ENCODE measurements around the gene NCAM1.

NCAM1 gene

GRCh38 chr11:113193946-113194345 is 232.7 kb downstream of the NCAM1 start:
- WGBS, result 93% methylated on average over 1 of the region's 5 CpGs

GRCh38 chr11:113195728-113196127 is 234.5 kb downstream of the NCAM1 start:
- Histone ChIP-seq H3K79me1 (replicated peaks; ENCODE audit: low read length, poor library complexity, severe bottlenecking) (no peaks in the 10 kb centered on the region), H3K9me3 (ENCODE audit: control insufficient read depth, low read length) (no peaks in the 10 kb centered on the region), H3K18ac (ENCODE audit: low read depth in 1 of 2, low read length in 2 of 2) (no peak overlapping the region), H3K27ac (ENCODE audit: low read length, poor library complexity, severe bottlenecking) (no peak overlapping the region), H2BK120ac (ENCODE audit: low read depth, low read length) (no peak overlapping the region), H3K9ac (ENCODE audit: low read length) (no peak overlapping the region), H3K23ac (ENCODE audit: low read length in 2 of 2) (no peak overlapping the region), H2BK15ac (ENCODE audit: low read depth, poor library complexity, severe bottlenecking) (no peak overlapping the region), H2BK5ac (ENCODE audit: low read depth, low read length, poor library complexity, severe bottlenecking) (no peak overlapping the region), H3K4me1 (ENCODE audit: control insufficient read depth, insufficient read depth, low read depth, low read length) (no peaks in the 10 kb centered on the region), H2BK12ac (ENCODE audit: low read length in 2 of 2) (no peak overlapping the region), H2AFZ (ENCODE audit: low read depth, low read length) (no peak overlapping the region), H3K14ac (ENCODE audit: low read length in 2 of 2) (no peak overlapping the region), H3K4me2 (ENCODE audit: low read length, poor library complexity, severe bottlenecking) (no peak overlapping the region), H3K27me3 (ENCODE audit: control insufficient read depth in 1 of 2, insufficient read depth in 1 of 2, low read length in 2 of 2) (peaks cover 0 to 41% of the 10 kb centered on the region in 2 experiments), H2AK5ac (ENCODE audit: low read length, severe bottlenecking) (no peak overlapping the region), H3K36me3 (ENCODE audit: control insufficient read depth in 1 of 2, insufficient read depth in 2 of 2, low read depth in 1 of 2, low read length in 2 of 2) (no peaks in the 10 kb centered on the region), H4K91ac (ENCODE audit: low read length) (no peak overlapping the region), H3K4ac (ENCODE audit: low read depth in 1 of 2, low read length in 2 of 2) (no peak overlapping the region), H3K4me3 (ENCODE audit: insufficient read depth in 1 of 2, low read depth in 1 of 2, low read length in 2 of 2) (no peak overlapping the region), H4K8ac (ENCODE audit: low read length) (no peak overlapping the region)
- WGBS, result no CpG with 5 or more reads among the region's 3 CpGs
- no peak for DNase-seq

More at GRCh38 chr11:113193946-113194345, 232.7 kb downstream of the NCAM1 start:
- Histone ChIP-seq H3K27me3 (ENCODE audit: control insufficient read depth in 1 of 2, insufficient read depth in 1 of 2, low read length in 2 of 2) (peaks cover 0 to 29% of the 10 kb centered on the region in 2 experiments), H3K18ac (ENCODE audit: low read depth in 1 of 2, low read length in 2 of 2) (no peak overlapping the region), H4K8ac (ENCODE audit: low read length) (no peak overlapping the region), H2BK120ac (ENCODE audit: low read depth, low read length) (no peak overlapping the region), H4K91ac (ENCODE audit: low read length) (no peak overlapping the region), H2AFZ (ENCODE audit: low read depth, low read length) (no peak overlapping the region), H3K79me1 (replicated peaks; ENCODE audit: low read length, poor library complexity, severe bottlenecking) (no peaks in the 10 kb centered on the region), H3K9ac (ENCODE audit: low read length) (no peak overlapping the region), H3K4me2 (ENCODE audit: low read length, poor library complexity, severe bottlenecking) (no peak overlapping the region), H3K14ac (ENCODE audit: low read length in 2 of 2) (no peak overlapping the region), H2AK5ac (ENCODE audit: low read length, severe bottlenecking) (no peak overlapping the region), H2BK5ac (ENCODE audit: low read depth, low read length, poor library complexity, severe bottlenecking) (no peak overlapping the region), H3K9me3 (ENCODE audit: control insufficient read depth, low read length) (no peaks in the 10 kb centered on the region), H3K4ac (ENCODE audit: low read depth in 1 of 2, low read length in 2 of 2) (no peak overlapping the region), H3K4me1 (ENCODE audit: control insufficient read depth, insufficient read depth, low read depth, low read length) (no peaks in the 10 kb centered on the region), H3K4me3 (ENCODE audit: insufficient read depth in 1 of 2, low read depth in 1 of 2, low read length in 2 of 2) (no peak overlapping the region), H3K23ac (ENCODE audit: low read length in 2 of 2) (no peak overlapping the region), H3K27ac (ENCODE audit: low read length, poor library complexity, severe bottlenecking) (no peak overlapping the region), H2BK15ac (ENCODE audit: low read depth, poor library complexity, severe bottlenecking) (no peak overlapping the region), H2BK12ac (ENCODE audit: low read length in 2 of 2) (no peak overlapping the region), H3K36me3 (ENCODE audit: control insufficient read depth in 1 of 2, insufficient read depth in 2 of 2, low read depth in 1 of 2, low read length in 2 of 2) (no peaks in the 10 kb centered on the region)
- DNase-seq, result no peak

GRCh38 chr11:113197446-113197845 is 236.2 kb downstream of the NCAM1 start:
- WGBS, result 81% methylated on average over 3 of the region's 3 CpGs
- H3K23ac ChIP-seq (ENCODE audit: low read length in 2 of 2), result no peak overlapping the region
- no peak overlapping the region for H2BK120ac ChIP-seq (ENCODE audit: low read depth, low read length)

GRCh38 chr11:113198972-113199661 is 237.9 kb downstream of the NCAM1 start:
- no peak overlapping the region for H3K9ac ChIP-seq (ENCODE audit: low read length)
- no peak overlapping the region for H3K4me2 ChIP-seq (ENCODE audit: low read length, poor library complexity, severe bottlenecking)
- H2AK5ac ChIP-seq (ENCODE audit: low read length, severe bottlenecking), result no peak overlapping the region
- peak; percentile 27 for DNase-seq
- H3K18ac ChIP-seq (ENCODE audit: low read depth in 1 of 2, low read length in 2 of 2), result no peak overlapping the region
- no peak overlapping the region for H2BK15ac ChIP-seq (ENCODE audit: low read depth, poor library complexity, severe bottlenecking)
- no peak overlapping the region for H4K8ac ChIP-seq (ENCODE audit: low read length)
- peaks cover 0 to 55% of the 10 kb centered on the region in 2 experiments for H3K27me3 ChIP-seq (ENCODE audit: control insufficient read depth in 1 of 2, insufficient read depth in 1 of 2, low read length in 2 of 2)
- no peak overlapping the region for H2BK120ac ChIP-seq (ENCODE audit: low read depth, low read length)
- no peak overlapping the region for H3K4me3 ChIP-seq (ENCODE audit: insufficient read depth in 1 of 2, low read depth in 1 of 2, low read length in 2 of 2)
- H2BK12ac ChIP-seq (ENCODE audit: low read length in 2 of 2), result no peak overlapping the region
- H3K27ac ChIP-seq (ENCODE audit: low read length, poor library complexity, severe bottlenecking), result no peak overlapping the region
- whole genome bisulfite sequencing, result 70% methylated on average over 8 of the region's 10 CpGs
- no peak overlapping the region for H3K14ac ChIP-seq (ENCODE audit: low read length in 2 of 2)
- no peak overlapping the region for H3K4ac ChIP-seq (ENCODE audit: low read depth in 1 of 2, low read length in 2 of 2)
- H4K91ac ChIP-seq (ENCODE audit: low read length), result no peak overlapping the region
- no peak overlapping the region for H2AFZ ChIP-seq (ENCODE audit: low read depth, low read length)
- no peaks in the 10 kb centered on the region for H3K36me3 ChIP-seq (ENCODE audit: control insufficient read depth in 1 of 2, insufficient read depth in 2 of 2, low read depth in 1 of 2, low read length in 2 of 2)
- no peaks in the 10 kb centered on the region for H3K79me1 ChIP-seq (replicated peaks; ENCODE audit: low read length, poor library complexity, severe bottlenecking)
- H3K4me1 ChIP-seq (ENCODE audit: control insufficient read depth, insufficient read depth, low read depth, low read length), result no peaks in the 10 kb centered on the region
- no peak overlapping the region for H3K23ac ChIP-seq (ENCODE audit: low read length in 2 of 2)
- H3K9me3 ChIP-seq (ENCODE audit: control insufficient read depth, low read length), result no peaks in the 10 kb centered on the region
- H2BK5ac ChIP-seq (ENCODE audit: low read depth, low read length, poor library complexity, severe bottlenecking), result no peak overlapping the region

More at GRCh38 chr11:113197446-113197845, 236.2 kb downstream of the NCAM1 start:
- H3K4me3 ChIP-seq (ENCODE audit: insufficient read depth in 1 of 2, low read depth in 1 of 2, low read length in 2 of 2), result no peak overlapping the region
- H3K18ac ChIP-seq (ENCODE audit: low read depth in 1 of 2, low read length in 2 of 2), result no peak overlapping the region
- H3K14ac ChIP-seq (ENCODE audit: low read length in 2 of 2), result no peak overlapping the region
- H3K4me1 ChIP-seq (ENCODE audit: control insufficient read depth, insufficient read depth, low read depth, low read length), result no peaks in the 10 kb centered on the region
- H3K27ac ChIP-seq (ENCODE audit: low read length, poor library complexity, severe bottlenecking), result no peak overlapping the region
- H2BK15ac ChIP-seq (ENCODE audit: low read depth, poor library complexity, severe bottlenecking), result no peak overlapping the region
- H4K91ac ChIP-seq (ENCODE audit: low read length), result no peak overlapping the region
- no peak overlapping the region for H2AK5ac ChIP-seq (ENCODE audit: low read length, severe bottlenecking)
- H3K9me3 ChIP-seq (ENCODE audit: control insufficient read depth, low read length), result no peaks in the 10 kb centered on the region
- no peak overlapping the region for H3K9ac ChIP-seq (ENCODE audit: low read length)
- H3K4ac ChIP-seq (ENCODE audit: low read depth in 1 of 2, low read length in 2 of 2), result no peak overlapping the region
- no peaks in the 10 kb centered on the region for H3K79me1 ChIP-seq (replicated peaks; ENCODE audit: low read length, poor library complexity, severe bottlenecking)
- H2AFZ ChIP-seq (ENCODE audit: low read depth, low read length), result no peak overlapping the region
- H2BK5ac ChIP-seq (ENCODE audit: low read depth, low read length, poor library complexity, severe bottlenecking), result no peak overlapping the region
- no peaks in the 10 kb centered on the region for H3K36me3 ChIP-seq (ENCODE audit: control insufficient read depth in 1 of 2, insufficient read depth in 2 of 2, low read depth in 1 of 2, low read length in 2 of 2)
- H2BK12ac ChIP-seq (ENCODE audit: low read length in 2 of 2), result no peak overlapping the region
- H3K4me2 ChIP-seq (ENCODE audit: low read length, poor library complexity, severe bottlenecking), result no peak overlapping the region
- peaks cover 0 to 50% of the 10 kb centered on the region in 2 experiments for H3K27me3 ChIP-seq (ENCODE audit: control insufficient read depth in 1 of 2, insufficient read depth in 1 of 2, low read length in 2 of 2)
- no peak overlapping the region for H4K8ac ChIP-seq (ENCODE audit: low read length)
- DNase-seq, result no peak

All from mesenchymal stem cell (in vitro differentiated cells and primary cell).